ENCODE measurements around the gene CSPG5.

CSPG5 gene

DNA sequence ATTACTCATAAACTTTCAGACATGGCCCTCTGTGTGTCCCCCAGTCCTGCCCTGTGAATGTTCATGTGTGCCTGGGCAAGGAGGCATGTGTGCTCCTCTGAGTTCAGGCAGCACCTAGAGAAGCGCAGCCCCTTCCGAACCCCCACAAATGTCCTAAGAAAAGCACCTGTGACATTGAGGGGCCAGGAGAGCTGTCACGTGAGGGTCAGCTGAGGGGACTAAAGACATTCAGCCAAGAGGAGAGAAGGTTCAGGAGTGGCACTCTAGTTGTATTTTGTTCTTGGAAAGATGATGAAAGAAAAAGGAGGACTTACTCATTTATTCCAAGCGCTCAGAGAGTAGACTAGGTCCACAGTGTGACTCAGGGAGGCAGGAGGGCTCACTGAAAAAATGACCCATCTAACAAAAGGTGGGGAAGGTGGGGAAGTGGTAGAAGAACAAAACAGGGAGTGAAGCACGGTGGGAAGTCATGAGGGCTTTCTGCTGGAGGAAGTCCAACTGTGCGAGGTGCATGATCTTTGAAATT lies 37.0 kb downstream of the CSPG5 start (continued):
- no peak for TF ChIP-seq ZSCAN23 (tag by site-specific recombination; IDR thresholded peaks at IDR 0.05)

- Histone ChIP-seq H3K4me3 (ENCODE audit: low read depth, low read length) (no peak overlapping the region), H3K9me3 (ENCODE audit: control insufficient read depth, insufficient read depth, low read depth, low read length) (no peaks in the 10 kb centered on the region), H3K4me1 (ENCODE audit: control insufficient read depth, insufficient read depth, low read length) (no peaks in the 10 kb centered on the region), H3K27ac (ENCODE audit: extremely low read depth, low read depth, low read length) (no peak overlapping the region), H3K36me3 (ENCODE audit: control insufficient read depth in 2 of 2, insufficient read depth in 1 of 2, low read length in 2 of 2) (no peaks in the 10 kb centered on the region)
- TF ChIP-seq ZFHX2 (tag by site-specific recombination; conservative IDR thresholded peaks at IDR 0.05) (no peak), ZNF350 (tag by site-specific recombination; IDR thresholded peaks at IDR 0.05) (no peak), ZBTB17 (tag by site-specific recombination; IDR thresholded peaks at IDR 0.05) (no peak), ZBTB48 (tag by site-specific recombination; IDR thresholded peaks at IDR 0.05) (no peak), ZNF148 (tag by site-specific recombination; IDR thresholded peaks at IDR 0.05; ENCODE audit: borderline replicate concordance) (no peak), ZNF146 (tag by site-specific recombination; IDR thresholded peaks at IDR 0.05) (no peak), MEIS1 (CRISPR knock-in tag; IDR thresholded peaks at IDR 0.05; ENCODE audit: borderline replicate concordance) (no peak), ZNF138 (tag by site-specific recombination; IDR thresholded peaks at IDR 0.05; ENCODE audit: borderline replicate concordance) (no peak), SP7 (tag by site-specific recombination; IDR thresholded peaks at IDR 0.05) (no peak), ZNF530 (tag by site-specific recombination; IDR thresholded peaks at IDR 0.05; ENCODE audit: low read depth) (no peak), ZNF311 (tag by site-specific recombination; IDR thresholded peaks at IDR 0.05; ENCODE audit: borderline replicate concordance) (no peak), OVOL3 (tag by site-specific recombination; IDR thresholded peaks at IDR 0.05) (no peak), KLF1 (tag by site-specific recombination; IDR thresholded peaks at IDR 0.05) (no peak), ZBTB1 (tag by site-specific recombination; IDR thresholded peaks at IDR 0.05) (no peak), ZBTB7A (tag by site-specific recombination; IDR thresholded peaks at IDR 0.05; ENCODE audit: low read depth) (no peak), ZNF670 (tag by site-specific recombination; IDR thresholded peaks at IDR 0.05; ENCODE audit: low read depth) (no peak), KLF9 (tag by site-specific recombination; IDR thresholded peaks at IDR 0.05; ENCODE audit: low read depth) (no peak), ZBTB21 (tag by site-specific recombination; IDR thresholded peaks at IDR 0.05) (no peak)
- TF ChIP-seq, protein P1, sequence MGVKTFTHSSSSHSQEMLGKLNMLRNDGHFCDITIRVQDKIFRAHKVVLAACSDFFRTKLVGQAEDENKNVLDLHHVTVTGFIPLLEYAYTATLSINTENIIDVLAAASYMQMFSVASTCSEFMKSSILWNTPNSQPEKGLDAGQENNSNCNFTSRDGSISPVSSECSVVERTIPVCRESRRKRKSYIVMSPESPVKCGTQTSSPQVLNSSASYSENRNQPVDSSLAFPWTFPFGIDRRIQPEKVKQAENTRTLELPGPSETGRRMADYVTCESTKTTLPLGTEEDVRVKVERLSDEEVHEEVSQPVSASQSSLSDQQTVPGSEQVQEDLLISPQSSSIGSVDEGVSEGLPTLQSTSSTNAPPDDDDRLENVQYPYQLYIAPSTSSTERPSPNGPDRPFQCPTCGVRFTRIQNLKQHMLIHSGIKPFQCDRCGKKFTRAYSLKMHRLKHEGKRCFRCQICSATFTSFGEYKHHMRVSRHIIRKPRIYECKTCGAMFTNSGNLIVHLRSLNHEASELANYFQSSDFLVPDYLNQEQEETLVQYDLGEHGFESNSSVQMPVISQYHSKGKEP (tag by site-specific recombination; IDR thresholded peaks at IDR 0.05), result no peak
- TF ChIP-seq, protein P2, sequence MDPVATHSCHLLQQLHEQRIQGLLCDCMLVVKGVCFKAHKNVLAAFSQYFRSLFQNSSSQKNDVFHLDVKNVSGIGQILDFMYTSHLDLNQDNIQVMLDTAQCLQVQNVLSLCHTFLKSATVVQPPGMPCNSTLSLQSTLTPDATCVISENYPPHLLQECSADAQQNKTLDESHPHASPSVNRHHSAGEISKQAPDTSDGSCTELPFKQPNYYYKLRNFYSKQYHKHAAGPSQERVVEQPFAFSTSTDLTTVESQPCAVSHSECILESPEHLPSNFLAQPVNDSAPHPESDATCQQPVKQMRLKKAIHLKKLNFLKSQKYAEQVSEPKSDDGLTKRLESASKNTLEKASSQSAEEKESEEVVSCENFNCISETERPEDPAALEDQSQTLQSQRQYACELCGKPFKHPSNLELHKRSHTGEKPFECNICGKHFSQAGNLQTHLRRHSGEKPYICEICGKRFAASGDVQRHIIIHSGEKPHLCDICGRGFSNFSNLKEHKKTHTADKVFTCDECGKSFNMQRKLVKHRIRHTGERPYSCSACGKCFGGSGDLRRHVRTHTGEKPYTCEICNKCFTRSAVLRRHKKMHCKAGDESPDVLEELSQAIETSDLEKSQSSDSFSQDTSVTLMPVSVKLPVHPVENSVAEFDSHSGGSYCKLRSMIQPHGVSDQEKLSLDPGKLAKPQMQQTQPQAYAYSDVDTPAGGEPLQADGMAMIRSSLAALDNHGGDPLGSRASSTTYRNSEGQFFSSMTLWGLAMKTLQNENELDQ (tag by site-specific recombination; IDR thresholded peaks at IDR 0.05; ENCODE audit: low read depth), result no peak
- ChIA-PET POLR2A (no interaction called here), CTCF (no interaction called here)
Observed at GRCh38 chr3:47540281-47540680, 38.4 kb downstream of the CSPG5 start.
